ENCODE results near the gene MGLL. TPM values are rescaled to one million over a fixed set of nuclear protein-coding genes. Genes with fewer than 3 reads are reported as not detected.

The MGLL gene
- total and polyA plus RNA-seq, 4 donors = 9.4 to 277 (median 74.2) TPM

- TF ChIP-seq, protein P1, sequence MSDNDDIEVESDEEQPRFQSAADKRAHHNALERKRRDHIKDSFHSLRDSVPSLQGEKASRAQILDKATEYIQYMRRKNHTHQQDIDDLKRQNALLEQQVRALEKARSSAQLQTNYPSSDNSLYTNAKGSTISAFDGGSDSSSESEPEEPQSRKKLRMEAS (IDR thresholded peaks at IDR 0.05) = no peak
- no peak for TF ChIP-seq HNF4A (conservative IDR thresholded peaks at IDR 0.05)
- TF ChIP-seq EGR1 (IDR thresholded peaks at IDR 0.05; ENCODE audit: low read depth in 2 of 2) = no peak
- TF ChIP-seq, protein P2, sequence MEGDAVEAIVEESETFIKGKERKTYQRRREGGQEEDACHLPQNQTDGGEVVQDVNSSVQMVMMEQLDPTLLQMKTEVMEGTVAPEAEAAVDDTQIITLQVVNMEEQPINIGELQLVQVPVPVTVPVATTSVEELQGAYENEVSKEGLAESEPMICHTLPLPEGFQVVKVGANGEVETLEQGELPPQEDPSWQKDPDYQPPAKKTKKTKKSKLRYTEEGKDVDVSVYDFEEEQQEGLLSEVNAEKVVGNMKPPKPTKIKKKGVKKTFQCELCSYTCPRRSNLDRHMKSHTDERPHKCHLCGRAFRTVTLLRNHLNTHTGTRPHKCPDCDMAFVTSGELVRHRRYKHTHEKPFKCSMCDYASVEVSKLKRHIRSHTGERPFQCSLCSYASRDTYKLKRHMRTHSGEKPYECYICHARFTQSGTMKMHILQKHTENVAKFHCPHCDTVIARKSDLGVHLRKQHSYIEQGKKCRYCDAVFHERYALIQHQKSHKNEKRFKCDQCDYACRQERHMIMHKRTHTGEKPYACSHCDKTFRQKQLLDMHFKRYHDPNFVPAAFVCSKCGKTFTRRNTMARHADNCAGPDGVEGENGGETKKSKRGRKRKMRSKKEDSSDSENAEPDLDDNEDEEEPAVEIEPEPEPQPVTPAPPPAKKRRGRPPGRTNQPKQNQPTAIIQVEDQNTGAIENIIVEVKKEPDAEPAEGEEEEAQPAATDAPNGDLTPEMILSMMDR (IDR thresholded peaks at IDR 0.05; ENCODE audit: low read depth, low read length, missing input control) = no peak
- TF ChIP-seq SP1 (IDR thresholded peaks at IDR 0.05) = no peak
- TF ChIP-seq, protein P3, sequence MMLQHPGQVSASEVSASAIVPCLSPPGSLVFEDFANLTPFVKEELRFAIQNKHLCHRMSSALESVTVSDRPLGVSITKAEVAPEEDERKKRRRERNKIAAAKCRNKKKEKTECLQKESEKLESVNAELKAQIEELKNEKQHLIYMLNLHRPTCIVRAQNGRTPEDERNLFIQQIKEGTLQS (IDR thresholded peaks at IDR 0.05) = no peak
- TF ChIP-seq TAF1 (conservative IDR thresholded peaks at IDR 0.05) = no peak
- no peak for TF ChIP-seq NR2F2 (IDR thresholded peaks at IDR 0.05)
- TF ChIP-seq RAD21 (IDR thresholded peaks at IDR 0.05) = no peak
- no peak for TF ChIP-seq JUND (IDR thresholded peaks at IDR 0.05)
- TF ChIP-seq HNF4G (IDR thresholded peaks at IDR 0.05) = no peak
- H3K4me1 ChIP-seq (ENCODE audit: control insufficient read depth in 4 of 4, insufficient read depth in 4 of 4, low read length in 3 of 4) = no peaks in the 10 kb centered on the region
- peaks cover 3 to 51% (median 15%) of the 10 kb centered on the region in 4 donors for H3K36me3 ChIP-seq (ENCODE audit: control insufficient read depth in 4 of 4, insufficient read depth in 3 of 4, low read depth in 1 of 4, low read length in 3 of 4)
- H3K4me3 ChIP-seq (ENCODE audit: low read depth in 1 of 3, low read length in 3 of 3) = no peak overlapping the region
- no peak for DNase-seq (ENCODE audit: low spot score)
- 96% methylated on average over 5 of the region's 5 CpGs for WGBS
- H3K27ac ChIP-seq (ENCODE audit: low read depth in 1 of 2, low read length in 2 of 2) = no peak overlapping the region
- H3K27me3 ChIP-seq (ENCODE audit: control insufficient read depth in 4 of 4, insufficient read depth in 4 of 4, low read length in 3 of 4) = no peaks in the 10 kb centered on the region
- H3K9ac ChIP-seq (ENCODE audit: low read depth in 1 of 2, low read length in 2 of 2) = no peak overlapping the region
- no peaks in the 10 kb centered on the region for H3K9me3 ChIP-seq (ENCODE audit: control insufficient read depth in 4 of 4, low read length in 3 of 4)
Measured at GRCh38 chr3:127714866-127715265, 107.4 kb downstream of the MGLL start.

DNA sequence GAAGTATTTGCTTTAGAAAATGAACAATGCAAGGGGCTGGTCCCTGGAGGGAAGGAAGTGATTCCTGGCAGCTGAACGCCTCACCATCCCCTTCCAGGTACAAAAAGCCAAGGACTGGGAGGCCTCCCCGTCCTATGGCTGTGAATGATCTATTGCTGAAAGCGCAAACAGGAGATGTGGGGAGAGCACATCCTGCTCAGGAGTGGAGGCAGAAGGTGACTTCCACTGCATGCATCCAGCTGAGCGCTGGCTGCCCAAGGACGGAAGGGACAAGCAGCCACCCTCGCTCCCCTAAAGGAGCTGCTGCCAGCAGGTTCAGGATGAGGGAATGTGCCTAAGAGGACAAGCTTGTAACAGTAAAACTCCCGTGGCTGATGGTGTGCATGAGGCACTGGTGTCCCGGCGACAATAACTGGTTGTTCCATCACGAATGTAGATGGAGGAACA is 108.2 kb downstream of the MGLL start:
- Histone ChIP-seq H3K27ac (ENCODE audit: low read depth in 1 of 2, low read length in 2 of 2) (no peak overlapping the region), H3K9ac (ENCODE audit: low read depth in 1 of 2, low read length in 2 of 2) (no peak overlapping the region), H3K27me3 (ENCODE audit: control insufficient read depth in 4 of 4, insufficient read depth in 4 of 4, low read length in 3 of 4) (no peaks in the 10 kb centered on the region), H3K4me3 (ENCODE audit: low read depth in 1 of 3, low read length in 3 of 3) (no peak overlapping the region), H3K36me3 (ENCODE audit: control insufficient read depth in 4 of 4, insufficient read depth in 3 of 4, low read depth in 1 of 4, low read length in 3 of 4) (peaks cover 3 to 44% (median 17%) of the 10 kb centered on the region in 4 donors), H3K4me1 (ENCODE audit: control insufficient read depth in 4 of 4, insufficient read depth in 4 of 4, low read length in 3 of 4) (no peaks in the 10 kb centered on the region), H3K9me3 (ENCODE audit: control insufficient read depth in 4 of 4, low read length in 3 of 4) (no peaks in the 10 kb centered on the region)
- no peak for TF ChIP-seq JUND (IDR thresholded peaks at IDR 0.05)
- no peak for TF ChIP-seq HNF4G (IDR thresholded peaks at IDR 0.05)
- TF ChIP-seq HNF4A (conservative IDR thresholded peaks at IDR 0.05) = no peak
- TF ChIP-seq, protein P4, sequence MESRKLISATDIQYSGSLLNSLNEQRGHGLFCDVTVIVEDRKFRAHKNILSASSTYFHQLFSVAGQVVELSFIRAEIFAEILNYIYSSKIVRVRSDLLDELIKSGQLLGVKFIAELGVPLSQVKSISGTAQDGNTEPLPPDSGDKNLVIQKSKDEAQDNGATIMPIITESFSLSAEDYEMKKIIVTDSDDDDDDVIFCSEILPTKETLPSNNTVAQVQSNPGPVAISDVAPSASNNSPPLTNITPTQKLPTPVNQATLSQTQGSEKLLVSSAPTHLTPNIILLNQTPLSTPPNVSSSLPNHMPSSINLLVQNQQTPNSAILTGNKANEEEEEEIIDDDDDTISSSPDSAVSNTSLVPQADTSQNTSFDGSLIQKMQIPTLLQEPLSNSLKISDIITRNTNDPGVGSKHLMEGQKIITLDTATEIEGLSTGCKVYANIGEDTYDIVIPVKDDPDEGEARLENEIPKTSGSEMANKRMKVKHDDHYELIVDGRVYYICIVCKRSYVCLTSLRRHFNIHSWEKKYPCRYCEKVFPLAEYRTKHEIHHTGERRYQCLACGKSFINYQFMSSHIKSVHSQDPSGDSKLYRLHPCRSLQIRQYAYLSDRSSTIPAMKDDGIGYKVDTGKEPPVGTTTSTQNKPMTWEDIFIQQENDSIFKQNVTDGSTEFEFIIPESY (IDR thresholded peaks at IDR 0.05) = no peak
- no peak for TF ChIP-seq EGR1 (IDR thresholded peaks at IDR 0.05; ENCODE audit: low read depth in 2 of 2)
- no peak for DNase-seq (ENCODE audit: low spot score)
- WGBS = 79% methylated on average over 10 of the region's 10 CpGs
